Sciatic nerve (tissue), 2 donors: ENCODE data around the gene PHRF1. TPM values are rescaled to one million over a fixed set of nuclear protein-coding genes. Genes with fewer than 3 reads are reported as not detected.
A peak's percentile ranks its signal among the peaks of the same experiment; 100 is the strongest.

ENCODE experiments used
- ATAC-seq: fragments of 200-7000 bp; cut with Tn5 transposase; one replicate; pipeline ENCODE4 v1.9.1; 2020; ENCODE audit warnings: mild to moderate bottlenecking, moderate library complexity
- DNase-seq: peaks from one replicate; pipeline ENCODE4 v3.0.0-alpha.2; 2020; ENCODE audit warnings: low spot score
- intact Hi-C: fragments of 100-400 bp; cut with DNase I; formaldehyde crosslinking; loops from one replicate; pipeline ENCODE4 v1.14.2; 2022
- total RNA-seq: library from RNA; stranded (reverse); fragmentation: NEBNext Ultra II Directional; extraction: Animal tissue kit (Norgen Biotek cat#: 25700); gene quantifications from one replicate; pipeline ENCODE4 v1.2.1, GENCODE V29; 2021
- donor health status: DM: no; HTN: no; CAD: no.
- donor health status: DM: no; HTN: no; CAD: no.

Gene PHRF1, protein sequence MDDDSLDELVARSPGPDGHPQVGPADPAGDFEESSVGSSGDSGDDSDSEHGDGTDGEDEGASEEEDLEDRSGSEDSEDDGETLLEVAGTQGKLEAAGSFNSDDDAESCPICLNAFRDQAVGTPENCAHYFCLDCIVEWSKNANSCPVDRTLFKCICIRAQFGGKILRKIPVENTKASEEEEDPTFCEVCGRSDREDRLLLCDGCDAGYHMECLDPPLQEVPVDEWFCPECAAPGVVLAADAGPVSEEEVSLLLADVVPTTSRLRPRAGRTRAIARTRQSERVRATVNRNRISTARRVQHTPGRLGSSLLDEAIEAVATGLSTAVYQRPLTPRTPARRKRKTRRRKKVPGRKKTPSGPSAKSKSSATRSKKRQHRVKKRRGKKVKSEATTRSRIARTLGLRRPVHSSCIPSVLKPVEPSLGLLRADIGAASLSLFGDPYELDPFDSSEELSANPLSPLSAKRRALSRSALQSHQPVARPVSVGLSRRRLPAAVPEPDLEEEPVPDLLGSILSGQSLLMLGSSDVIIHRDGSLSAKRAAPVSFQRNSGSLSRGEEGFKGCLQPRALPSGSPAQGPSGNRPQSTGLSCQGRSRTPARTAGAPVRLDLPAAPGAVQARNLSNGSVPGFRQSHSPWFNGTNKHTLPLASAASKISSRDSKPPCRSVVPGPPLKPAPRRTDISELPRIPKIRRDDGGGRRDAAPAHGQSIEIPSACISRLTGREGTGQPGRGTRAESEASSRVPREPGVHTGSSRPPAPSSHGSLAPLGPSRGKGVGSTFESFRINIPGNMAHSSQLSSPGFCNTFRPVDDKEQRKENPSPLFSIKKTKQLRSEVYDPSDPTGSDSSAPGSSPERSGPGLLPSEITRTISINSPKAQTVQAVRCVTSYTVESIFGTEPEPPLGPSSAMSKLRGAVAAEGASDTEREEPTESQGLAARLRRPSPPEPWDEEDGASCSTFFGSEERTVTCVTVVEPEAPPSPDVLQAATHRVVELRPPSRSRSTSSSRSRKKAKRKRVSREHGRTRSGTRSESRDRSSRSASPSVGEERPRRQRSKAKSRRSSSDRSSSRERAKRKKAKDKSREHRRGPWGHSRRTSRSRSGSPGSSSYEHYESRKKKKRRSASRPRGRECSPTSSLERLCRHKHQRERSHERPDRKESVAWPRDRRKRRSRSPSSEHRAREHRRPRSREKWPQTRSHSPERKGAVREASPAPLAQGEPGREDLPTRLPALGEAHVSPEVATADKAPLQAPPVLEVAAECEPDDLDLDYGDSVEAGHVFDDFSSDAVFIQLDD (N-terminal part only)
- total RNA-seq, result 33.5 TPM

- DNase-seq, result peak; percentile 98
- intact Hi-C loops, result no loop called here
- ATAC-seq, result peak; percentile 97
These were observed at the start of gene PHRF1 for GRCh38 chr11:575996-576768. Gene PHRF1, plus strand, starts transcription at chr11:576470. Its CDS starts 5,043 bp downstream, at chr11:581513.

DNA sequence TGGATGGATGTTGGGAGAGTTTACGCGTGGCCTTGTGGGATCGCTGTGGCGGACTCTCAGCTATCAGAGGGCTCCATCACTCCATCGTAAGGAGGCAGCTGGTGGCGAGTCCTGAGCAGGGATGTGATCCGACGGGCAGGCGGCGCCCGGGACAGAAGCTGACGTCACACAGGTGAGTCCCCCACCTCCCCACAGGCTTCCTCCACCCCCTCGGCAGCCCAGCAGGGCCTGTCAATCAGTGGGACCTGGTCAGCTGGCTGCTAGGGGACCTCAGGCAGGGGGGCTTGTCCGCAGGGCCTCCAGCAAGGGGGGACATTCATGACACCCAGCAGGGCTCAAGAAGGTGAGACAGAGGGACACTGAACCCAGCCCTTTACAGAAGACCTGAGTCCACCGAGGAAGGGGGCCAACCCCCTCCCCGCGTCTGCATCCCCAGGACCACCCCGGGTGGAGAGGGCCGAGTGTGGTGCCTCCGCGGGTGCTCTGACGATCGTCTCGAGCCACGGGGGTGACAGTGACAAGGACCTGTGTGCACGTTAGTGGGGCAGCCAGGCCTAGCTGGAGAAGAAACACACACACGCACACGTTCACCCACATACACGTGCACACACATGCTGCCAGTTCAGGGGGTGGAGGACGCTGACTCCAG, 48.0 kb upstream of the PHRF1 start:
- ATAC-seq (no peak), DNase-seq (peak; percentile 51)
- intact Hi-C loops, result no loop called here

DNA sequence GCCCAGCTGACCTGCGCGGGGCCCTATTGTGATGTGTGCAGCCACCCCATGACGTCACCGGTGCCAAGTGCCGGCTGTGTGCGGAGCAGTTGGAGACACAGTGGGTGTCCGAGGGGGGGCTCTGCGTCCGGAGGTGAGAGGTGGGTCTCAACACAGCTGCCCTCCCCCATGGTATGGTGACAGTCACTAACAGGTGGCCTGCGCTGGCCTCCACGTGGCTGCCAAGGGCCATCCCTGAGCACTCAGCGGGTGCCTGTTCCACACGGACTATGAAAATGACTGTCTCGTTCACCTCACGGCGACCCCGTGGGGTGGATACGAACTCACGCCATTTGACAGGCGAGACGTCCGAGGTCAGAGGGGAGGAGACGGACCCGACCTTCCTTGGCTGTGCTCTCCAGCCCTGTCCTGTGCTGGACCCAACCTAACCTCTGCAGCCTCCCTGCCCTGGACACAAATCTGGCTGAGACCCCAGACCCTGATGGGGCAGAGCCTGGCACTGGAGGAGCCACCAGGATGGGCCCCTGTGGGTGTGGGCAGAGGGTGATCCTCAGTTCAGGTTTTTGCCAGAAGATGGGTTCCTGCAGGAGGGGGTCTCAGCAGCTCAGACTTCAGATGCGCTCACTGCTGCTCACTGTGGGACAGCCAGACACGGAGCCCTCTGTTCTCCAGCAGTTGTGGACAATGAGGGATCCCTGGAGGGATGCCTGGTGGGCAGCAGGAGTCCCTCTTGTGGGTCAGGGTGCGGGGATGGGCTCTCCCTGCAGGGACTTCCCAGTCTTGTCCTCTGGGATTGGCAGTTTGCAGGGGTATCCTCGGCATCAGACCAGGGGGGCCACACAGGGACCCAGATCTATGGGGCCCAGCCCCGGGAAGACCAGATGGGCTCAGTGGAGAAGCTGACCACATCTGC, 47.2 kb upstream of the PHRF1 start:
- DNase-seq (peak; percentile 53), ATAC-seq (no peak)
- intact Hi-C loops, result no loop called here

GRCh38 chr11:529728-530411, 46.4 kb upstream of the PHRF1 start:
- ATAC-seq, result no peak

DNA sequence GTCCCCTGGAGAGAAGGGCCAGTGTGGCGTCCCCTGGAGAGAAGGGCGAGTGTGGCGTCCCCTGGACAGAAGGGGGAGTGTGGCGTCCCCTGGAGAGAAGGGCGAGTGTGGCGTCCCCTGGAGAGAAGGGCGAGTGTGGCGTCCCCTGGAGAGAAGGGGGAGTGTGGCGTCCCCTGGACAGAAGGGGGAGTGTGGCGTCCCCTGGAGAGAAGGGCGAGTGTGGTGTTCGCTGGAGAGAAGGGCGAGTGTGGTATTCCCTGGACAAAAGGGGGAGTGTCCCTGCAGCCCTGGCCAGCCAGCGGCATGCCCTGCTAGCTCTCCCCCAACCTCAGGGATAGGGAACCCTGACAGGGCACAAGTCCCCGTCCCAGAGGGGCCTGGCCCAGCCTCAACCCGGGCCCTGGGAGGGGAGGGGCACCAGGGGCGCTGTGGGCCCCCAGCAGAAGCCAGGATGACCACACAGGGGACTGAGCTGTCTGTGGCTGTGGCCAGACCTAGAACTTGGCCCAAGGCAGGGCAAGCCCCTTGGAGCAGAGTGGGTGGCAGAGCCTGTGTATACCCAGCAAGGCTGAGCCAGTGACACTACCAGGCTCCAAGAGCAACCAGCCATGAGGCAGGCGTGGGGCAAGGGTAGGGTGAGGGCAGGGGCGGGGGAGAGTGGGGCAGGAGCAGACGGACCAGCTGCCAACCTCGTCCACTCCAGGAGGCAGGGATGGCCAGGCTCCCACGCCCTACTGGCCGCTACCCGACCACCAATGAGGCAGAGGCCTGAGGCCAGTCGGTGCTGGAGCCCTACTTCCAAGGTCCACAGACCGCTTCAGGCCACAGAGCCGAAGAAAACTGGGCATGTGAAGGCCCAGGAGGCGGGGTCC, 45.1 kb upstream of the PHRF1 start:
- intact Hi-C loops, result no loop called here
- ATAC-seq (no peak), DNase-seq (peak; percentile 57)

More at GRCh38 chr11:529728-530411, 46.4 kb upstream of the PHRF1 start:
- peak; percentile 54 for DNase-seq
- intact Hi-C loops, result no loop called here

DNA sequence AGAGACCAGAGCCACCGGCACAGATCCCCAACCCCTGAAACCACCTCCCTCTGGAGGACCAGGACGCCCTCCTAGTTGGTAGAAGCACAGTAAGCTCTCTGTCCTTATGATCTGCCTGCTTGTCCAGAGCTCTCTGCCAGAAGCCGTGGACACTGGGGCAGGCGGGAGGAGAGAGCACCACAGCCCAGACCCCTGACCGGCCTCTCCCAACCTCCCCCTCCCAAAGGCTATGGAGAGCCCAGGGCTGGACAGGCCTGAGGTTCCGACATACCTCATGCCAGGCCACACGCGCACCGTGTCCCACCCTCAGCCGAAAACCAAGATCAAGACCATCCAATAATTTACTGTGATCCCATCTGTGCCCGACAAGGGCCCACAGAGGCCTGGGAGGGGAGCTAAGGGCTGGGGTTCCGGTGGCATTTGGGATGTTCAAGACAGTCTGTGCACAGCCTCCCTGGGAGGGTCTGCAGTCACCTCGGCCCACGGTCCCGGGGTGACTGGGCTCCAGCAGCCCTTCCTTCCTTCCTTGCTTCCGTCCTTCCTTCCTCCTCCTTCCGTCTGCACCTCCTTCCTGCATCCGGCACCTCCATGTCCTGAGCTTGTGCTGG, 44.2 kb upstream of the PHRF1 start:
- DNase-seq, result peak; percentile 52
- intact Hi-C loops, result no loop called here

DNA sequence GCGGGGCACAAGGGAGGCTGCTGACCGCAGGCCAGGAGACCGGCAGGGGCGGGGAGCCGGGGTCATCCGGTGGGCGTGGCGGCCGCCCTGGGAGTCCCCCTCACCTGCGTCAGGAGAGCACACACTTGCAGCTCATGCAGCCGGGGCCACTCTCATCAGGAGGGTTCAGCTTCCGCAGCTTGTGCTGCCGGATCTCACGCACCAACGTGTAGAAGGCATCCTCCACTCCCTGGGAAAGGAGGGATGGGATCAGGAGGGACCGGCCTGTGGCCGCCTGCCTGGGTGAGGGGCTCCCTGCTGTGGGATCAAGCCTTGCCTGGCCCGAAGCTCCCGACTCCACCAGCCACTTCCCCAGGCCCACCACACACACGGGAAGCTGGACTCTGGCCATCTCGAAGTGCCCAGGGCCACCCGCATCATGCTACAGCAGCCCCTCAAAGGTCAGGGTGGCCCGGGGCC, 43.7 kb upstream of the PHRF1 start:
- intact Hi-C loops, result no loop called here
- peak; percentile 57 for DNase-seq

More for the DNA sequence above, 44.2 kb upstream of the PHRF1 start:
- ATAC-seq, result no peak

DNA sequence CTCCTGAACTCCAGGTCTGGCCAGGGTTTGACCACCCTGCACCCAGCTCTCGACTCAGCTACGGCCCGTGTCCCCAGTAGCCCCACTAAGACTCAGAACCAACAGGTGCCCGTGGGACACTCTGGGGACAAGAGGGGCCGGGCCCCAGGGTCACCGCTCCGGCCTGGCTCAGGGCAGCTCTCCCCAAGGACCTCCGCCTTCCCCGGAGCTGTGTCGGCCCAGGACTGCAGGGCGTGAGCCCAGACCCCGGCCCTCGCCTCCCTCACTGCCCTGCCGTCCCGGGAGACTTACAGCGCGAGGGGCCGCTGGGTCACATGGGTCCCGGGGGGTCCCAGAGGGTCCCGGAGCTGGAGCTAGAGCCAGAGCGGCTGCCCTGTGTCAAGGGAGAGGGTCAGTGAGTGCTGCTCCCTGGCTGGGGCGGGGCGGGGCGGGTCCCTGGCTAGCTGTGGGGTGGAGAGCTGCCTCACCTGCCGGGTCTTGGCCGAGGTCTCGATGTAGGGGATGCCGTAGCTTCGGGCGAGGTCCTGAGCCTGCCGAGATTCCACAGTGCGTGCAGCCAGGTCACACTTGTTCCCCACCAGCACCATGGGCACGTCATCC, 43.2 kb upstream of the PHRF1 start:
- ATAC-seq, result no peak
- intact Hi-C loops, result no loop called here
- peak; percentile 58 for DNase-seq

More for the DNA sequence above, 43.7 kb upstream of the PHRF1 start:
- no peak for ATAC-seq

DNA sequence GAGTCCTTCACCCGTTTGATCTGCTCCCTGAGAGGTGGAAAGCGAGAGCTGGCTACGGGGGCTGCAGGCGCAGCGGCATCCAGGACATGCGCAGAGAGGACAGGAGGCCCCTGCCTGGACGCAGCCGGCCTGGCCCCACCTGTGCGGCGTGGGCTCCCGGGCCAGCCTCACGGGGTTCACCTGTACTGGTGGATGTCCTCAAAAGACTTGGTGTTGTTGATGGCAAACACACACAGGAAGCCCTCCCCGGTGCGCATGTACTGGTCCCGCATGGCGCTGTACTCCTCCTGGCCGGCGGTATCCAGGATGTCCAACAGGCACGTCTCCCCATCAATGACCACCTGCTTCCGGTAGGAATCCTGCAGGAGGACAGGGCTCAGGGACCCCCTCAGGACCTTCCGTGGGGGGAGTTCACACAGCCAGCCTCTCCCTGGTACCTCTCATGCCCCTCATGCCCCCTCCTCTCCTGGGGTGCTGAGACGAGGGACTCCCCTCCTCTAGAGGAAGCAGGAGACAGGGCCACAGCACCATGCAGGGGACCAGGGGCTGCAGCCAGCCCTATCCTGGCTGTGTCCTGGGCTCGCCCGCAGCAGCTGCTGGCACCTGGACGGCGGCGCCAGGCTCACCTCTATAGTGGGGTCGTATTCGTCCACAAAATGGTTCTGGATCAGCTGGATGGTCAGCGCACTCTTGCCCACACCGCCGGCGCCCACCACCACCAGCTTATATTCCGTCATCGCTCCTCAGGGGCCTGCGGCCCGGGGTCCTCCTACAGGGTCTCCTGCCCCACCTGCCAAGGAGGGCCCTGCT, 42.5 kb upstream of the PHRF1 start:
- DNase-seq, result peak; percentile 56
- intact Hi-C loops, result no loop called here
- ATAC-seq, result no peak

GRCh38 chr11:534396-535209, 41.7 kb upstream of the PHRF1 start:
- intact Hi-C loops, result no loop called here
- ATAC-seq, result no peak
- peak; percentile 63 for DNase-seq

- DNase-seq, result no peak
- no peak for ATAC-seq
- intact Hi-C loops, result no loop called here
These were observed 41.1 kb upstream of the PHRF1 start for GRCh38 chr11:535210-535518.

GRCh38 chr11:535519-536454, 40.5 kb upstream of the PHRF1 start, which contains the start of gene HRAS:
Gene HRAS, minus strand, starts transcription at chr11:535576.
- ATAC-seq (peak; percentile 94), DNase-seq (peak; percentile 97)
- intact Hi-C loops, result no loop called here
